Esophagus muscularis mucosa (tissue), 4 donors: ENCODE measurements around the gene DNMBP.

Source experiments
- CTCF ChIP-seq, 3 experiments: fragments of 200-600 bp in 2 of 3; fragments of 450-650 bp in 1 of 3; sonication (generic) in 2 of 3; IDR thresholded peaks; one replicate each; pipeline ENCODE4 v1.5.1; 2017 to 2019; ENCODE audit warnings: antibody characterized with exemption in 3 of 3, mild to moderate bottlenecking in 2 of 3, moderate library complexity in 1 of 3
- EP300 ChIP-seq: sonication (generic); formaldehyde crosslinking; IDR thresholded peaks from one replicate; pipeline ENCODE4 v1.6.1; 2017; ENCODE audit warnings: antibody characterized with exemption
- POLR2AphosphoS5 ChIP-seq, 2 donors: sonication (generic); formaldehyde crosslinking; IDR thresholded peaks; one replicate each; pipeline ENCODE4 v1.6.1; 2017; ENCODE audit warnings: antibody characterized with exemption in 2 of 2

- TF ChIP-seq CTCF (IDR thresholded peaks at IDR 0.05), result no peak
- no peak for TF ChIP-seq POLR2AphosphoS5 (IDR thresholded peaks at IDR 0.05)
- TF ChIP-seq EP300, result no peak
Measured at GRCh38 chr10:99952799-99953198, 56.9 kb downstream of the DNMBP start.
